BE2C (cell line): ENCODE data around the gene COBL.

Experiments
- DNase-seq: peaks from one replicate; pipeline ENCODE4 v3.0.0-alpha.2; 2020
- H3K27me3 ChIP-seq: fragments of 250-450 bp; sonication (Bioruptor Pico); 2 replicates; pipeline ENCODE4 v1.5.1; 2020; ENCODE audit warnings: mild to moderate bottlenecking
- H3K36me3 ChIP-seq: fragments of 250-450 bp; sonication (Bioruptor Pico); 2 replicates; pipeline ENCODE4 v1.5.1; 2020; ENCODE audit warnings: mild to moderate bottlenecking
- H3K4me1 ChIP-seq: fragments of 250-450 bp; sonication (Bioruptor Pico); 2 replicates; pipeline ENCODE4 v1.5.1; 2020
- H3K4me3 ChIP-seq: 2 replicates; pipeline ENCODE4 v1.5.1; 2011; ENCODE audit warnings: low read depth, low read length
- H3K9me3 ChIP-seq: fragments of 250-450 bp; sonication (Bioruptor Pico); 2 replicates; pipeline ENCODE4 v1.5.1; 2020
- CTCF ChIP-seq: IDR thresholded peaks from 2 replicates; pipeline ENCODE4 v1.5.1; 2012; ENCODE audit warnings: mild to moderate bottlenecking, low read depth, low read length

Gene COBL

GRCh38 chr7:51126324-51126723 is 190.3 kb downstream of the COBL start:
- Histone ChIP-seq H3K27me3 (0 out of 2 replicates have a peak, but pooled peaks cover 10% of the 10 kb centered on the region), H3K36me3 (no peaks in the 10 kb centered on the region), H3K4me3 (no peak overlapping the region), H3K4me1 (no peaks in the 10 kb centered on the region), H3K9me3 (no peaks in the 10 kb centered on the region)
- no peak for TF ChIP-seq CTCF
- DNase-seq: no peak

GRCh38 chr7:51124321-51124720 is 192.3 kb downstream of the COBL start:
- H3K9me3 ChIP-seq: no peaks in the 10 kb centered on the region
- no peaks in the 10 kb centered on the region for H3K36me3 ChIP-seq
- H3K4me1 ChIP-seq: no peaks in the 10 kb centered on the region
- H3K4me3 ChIP-seq: no peak overlapping the region
- TF ChIP-seq CTCF: no peak
- 0 out of 2 replicates have a peak, but pooled peaks cover 5% of the 10 kb centered on the region for H3K27me3 ChIP-seq
- DNase-seq: no peak

- Histone ChIP-seq H3K27me3 (0 out of 2 replicates have a peak, but pooled peaks cover 5% of the 10 kb centered on the region), H3K36me3 (no peaks in the 10 kb centered on the region), H3K4me1 (no peaks in the 10 kb centered on the region), H3K4me3 (no peak overlapping the region), H3K9me3 (no peaks in the 10 kb centered on the region)
- TF ChIP-seq CTCF: no peak
- DNase-seq: no peak
Observed at GRCh38 chr7:51123322-51124019, 193.1 kb downstream of the COBL start.

GRCh38 chr7:51121931-51122425 is 194.6 kb downstream of the COBL start:
- DNase-seq: no peak
- no peaks in the 10 kb centered on the region for H3K36me3 ChIP-seq

GRCh38 chr7:51121036-51121790 is 195.4 kb downstream of the COBL start:
- TF ChIP-seq CTCF: no peak
- Histone ChIP-seq H3K4me1 (no peaks in the 10 kb centered on the region), H3K27me3 (0 out of 2 replicates have a peak, but pooled peaks cover 5% of the 10 kb centered on the region), H3K4me3 (no peak overlapping the region), H3K9me3 (no peaks in the 10 kb centered on the region), H3K36me3 (no peaks in the 10 kb centered on the region)
- no peak for DNase-seq

More at GRCh38 chr7:51121931-51122425, 194.6 kb downstream of the COBL start:
- Histone ChIP-seq H3K4me1 (no peaks in the 10 kb centered on the region), H3K9me3 (no peaks in the 10 kb centered on the region), H3K27me3 (0 out of 2 replicates have a peak, but pooled peaks cover 5% of the 10 kb centered on the region), H3K4me3 (no peak overlapping the region)
- no peak for TF ChIP-seq CTCF
